Activated naive CD4-positive, alpha-beta T cell treated with anti-CD3 and anti-CD28 coated beads, Interleukin-2, amount 50 U/mL, for 72 hours (primary cell): ENCODE results near the gene TADA1. TPM values are rescaled to one million over a fixed set of nuclear protein-coding genes. Genes with fewer than 3 reads are reported as not detected.
"Not testable (repeated sequence)": the region's sequence is repeated elsewhere in the genome, so short reads cannot be mapped to it uniquely, and the experiment has no call there.

Experiments
- ATAC-seq, 2 donors: fragments of 150-1000 bp; cut with Tn5 transposase; 2 replicates each; pipeline ENCODE4 v1.10.0; 2021; ENCODE audit warnings: mild to moderate bottlenecking in 2 of 2, moderate library complexity in 2 of 2
- DNase-seq, 2 donors: peaks; one replicate each; pipeline ENCODE4 v3.0.0; 2021 to 2022; ENCODE audit warnings: low spot score in 2 of 2
- H3K27ac Mint-ChIP-seq, 2 donors: one replicate each; pipeline ENCODE4 v1.8.0; 2022; ENCODE audit warnings: mild to moderate bottlenecking in 2 of 2, mixed read lengths in 2 of 2
- H3K36me3 Mint-ChIP-seq, 2 donors: one replicate each; pipeline ENCODE4 v1.8.0; 2022; ENCODE audit warnings: mixed read lengths in 2 of 2
- H3K9me3 Mint-ChIP-seq, 2 donors: one replicate each; pipeline ENCODE4 v1.8.0; 2022; ENCODE audit warnings: mixed read lengths in 2 of 2
- total RNA-seq, 2 donors: library from RNA; stranded (reverse); gene quantifications; one replicate each; pipeline ENCODE4 v1.2.3, GENCODE V29; 2022

Gene TADA1
- total RNA-seq, 2 donors from 2014 or later: 13.6 to 23.6 TPM

- DNase-seq: no peak
- peaks cover 0 to 5% of the 10 kb centered on the region in 2 donors for H3K9me3 Mint-ChIP-seq
- peaks cover 26 to 27% of the 10 kb centered on the region in 2 donors for H3K36me3 Mint-ChIP-seq
- H3K27ac Mint-ChIP-seq: peak overlapping the region in 1 of 2 donors; percentile 63
- ATAC-seq: no peak
Measured at GRCh38 chr1:166836733-166837132, 39.3 kb downstream of the TADA1 start.

DNA sequence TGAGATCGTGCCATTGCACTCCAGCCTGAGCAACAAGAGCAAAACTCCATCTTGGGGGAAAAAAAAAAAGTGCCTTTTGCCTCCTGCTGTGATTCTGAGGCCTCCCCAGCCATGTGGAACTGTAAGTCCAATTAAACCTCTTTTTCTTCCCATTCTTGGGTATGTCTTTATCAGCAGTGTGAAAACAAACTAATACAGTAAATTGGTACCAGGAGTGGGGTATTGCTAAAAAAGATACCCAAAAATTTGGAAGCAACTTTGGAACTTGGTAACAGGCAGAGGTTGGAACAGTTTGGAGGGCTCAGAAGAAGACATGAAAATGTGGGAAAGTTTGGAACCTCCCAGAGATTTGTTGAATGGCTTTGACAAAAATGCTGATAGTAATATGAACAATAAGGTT lies 46.3 kb downstream of the TADA1 start:
- H3K36me3 Mint-ChIP-seq: peaks cover 17 to 21% of the 10 kb centered on the region in 2 donors
- DNase-seq, ATAC-seq, H3K27ac Mint-ChIP-seq: not testable (repeated sequence)
- H3K9me3 Mint-ChIP-seq: peaks cover 18 to 23% of the 10 kb centered on the region in 2 donors

DNA sequence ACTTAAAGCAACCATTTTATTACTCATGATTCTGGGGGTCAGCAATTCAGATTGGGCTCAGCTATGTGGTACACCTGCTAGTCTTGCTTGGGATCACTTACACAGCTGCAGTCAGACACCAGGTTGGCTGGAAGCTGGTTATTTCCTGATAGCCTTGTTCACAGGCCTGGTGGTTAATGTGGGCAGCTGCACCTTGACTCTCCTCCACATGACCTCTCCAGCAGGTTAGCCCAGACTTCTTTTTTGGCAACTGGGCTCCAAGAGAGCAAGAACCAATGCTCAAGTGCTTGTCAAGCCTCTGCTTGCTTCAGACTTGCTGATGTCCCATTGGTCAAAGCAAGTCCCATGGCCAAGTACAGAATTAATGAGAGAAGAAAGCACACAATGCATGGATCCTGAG lies 48.6 kb downstream of the TADA1 start:
- ATAC-seq (no peak), DNase-seq (no peak)
- H3K9me3 Mint-ChIP-seq: peaks cover 18 to 23% of the 10 kb centered on the region in 2 donors
- H3K36me3 Mint-ChIP-seq: peaks cover 17 to 21% of the 10 kb centered on the region in 2 donors
- H3K27ac Mint-ChIP-seq: no peak overlapping the region

DNA sequence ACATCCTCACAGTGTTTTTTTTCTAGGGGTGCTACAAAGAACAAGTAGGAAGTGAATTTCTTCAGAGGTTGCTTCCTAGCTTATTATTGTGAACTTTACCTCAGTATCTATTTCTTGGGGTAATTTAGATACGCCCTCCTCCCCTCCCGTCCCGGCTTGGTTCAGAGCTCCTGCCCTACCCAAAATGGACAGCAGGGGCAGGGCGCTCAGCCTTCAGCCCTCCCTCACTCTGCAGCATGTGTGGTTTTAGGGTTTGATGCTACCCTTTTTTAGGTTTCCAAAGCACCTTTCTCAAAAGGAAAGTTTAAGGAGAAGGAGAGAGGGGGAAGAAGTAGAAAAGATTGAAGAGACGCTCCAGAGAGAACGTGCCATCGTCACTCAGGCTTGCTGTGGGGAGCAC lies 53.7 kb downstream of the TADA1 start:
- no peak for ATAC-seq

DNA sequence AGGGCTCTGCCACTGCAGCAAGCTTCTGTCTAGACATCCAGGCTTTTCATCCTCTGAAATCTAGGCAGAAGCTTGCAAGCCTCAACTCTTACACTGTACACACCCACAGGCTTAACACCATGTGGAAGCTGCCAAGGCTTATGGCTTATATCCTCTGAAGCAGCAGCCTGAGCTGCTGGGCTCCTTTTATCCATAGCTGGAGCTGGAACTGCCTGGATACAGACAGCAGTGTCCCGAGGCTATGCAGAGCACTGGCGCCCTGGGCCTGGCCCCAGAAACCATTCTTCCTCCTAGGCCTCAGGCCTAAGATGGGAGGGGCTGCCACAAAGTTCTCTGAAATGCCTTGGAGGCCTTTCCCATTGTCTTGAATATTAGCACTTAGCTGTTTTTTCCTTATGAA lies 56.1 kb downstream of the TADA1 start:
- H3K9me3 Mint-ChIP-seq: peaks cover 7 to 9% of the 10 kb centered on the region in 2 donors
- no peak for DNase-seq
- no peak for ATAC-seq
- no peak overlapping the region for H3K27ac Mint-ChIP-seq
- H3K36me3 Mint-ChIP-seq: peaks cover 0 to 8% of the 10 kb centered on the region in 2 donors

More for the DNA sequence above, 53.7 kb downstream of the TADA1 start:
- Mint-ChIP-seq H3K36me3 (peaks cover 0 to 8% of the 10 kb centered on the region in 2 donors), H3K27ac (no peak overlapping the region), H3K9me3 (peaks cover 9 to 10% of the 10 kb centered on the region in 2 donors)
- no peak for DNase-seq

- ATAC-seq: no peak
- DNase-seq: no peak
- Mint-ChIP-seq H3K27ac (no peak overlapping the region), H3K36me3 (no peaks in the 10 kb centered on the region), H3K9me3 (peaks cover 0 to 3% of the 10 kb centered on the region in 2 donors)
Measured at GRCh38 chr1:166814611-166815010, 61.5 kb downstream of the TADA1 start.

DNA sequence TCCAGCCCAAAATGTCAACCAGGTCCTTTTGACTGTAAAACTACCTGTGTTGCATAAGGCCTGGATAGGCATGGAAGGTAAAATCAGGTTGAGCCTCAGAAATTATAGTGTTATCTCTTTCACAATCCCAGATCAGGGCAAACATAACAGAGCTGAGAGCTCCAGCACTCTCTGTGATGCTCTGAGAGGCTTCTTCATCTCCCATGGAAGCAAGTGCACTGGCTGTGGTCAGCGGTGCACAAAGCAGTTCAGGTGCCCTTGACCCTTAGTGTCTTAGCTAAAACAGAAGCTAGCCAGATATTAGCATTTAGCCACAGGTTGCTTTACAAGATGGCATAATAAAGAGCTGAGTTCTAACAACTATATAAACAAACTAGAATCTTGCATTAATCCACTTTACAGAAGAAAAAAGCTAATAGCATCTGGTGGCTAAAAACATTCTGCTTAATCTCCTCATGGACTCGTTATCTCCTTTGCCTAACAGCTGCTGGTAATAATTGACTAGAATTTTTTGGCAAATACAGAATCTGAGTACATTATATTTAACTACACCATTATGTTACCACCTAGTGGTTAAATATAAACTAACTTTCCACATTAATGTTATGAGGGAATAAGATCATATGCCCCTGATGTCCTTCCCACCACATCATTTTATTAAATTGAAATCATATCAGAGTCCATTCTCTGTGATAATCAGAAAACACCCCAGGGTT lies 62.4 kb downstream of the TADA1 start:
- no peaks in the 10 kb centered on the region for H3K9me3 Mint-ChIP-seq
- DNase-seq: no peak
- ATAC-seq: no peak
- no peak overlapping the region for H3K27ac Mint-ChIP-seq
- no peaks in the 10 kb centered on the region for H3K36me3 Mint-ChIP-seq

- no peak for DNase-seq
- Mint-ChIP-seq H3K36me3 (no peaks in the 10 kb centered on the region), H3K27ac (no peak overlapping the region), H3K9me3 (no peaks in the 10 kb centered on the region)
- no peak for ATAC-seq
Measured at GRCh38 chr1:166811691-166812090, 64.4 kb downstream of the TADA1 start.

DNA sequence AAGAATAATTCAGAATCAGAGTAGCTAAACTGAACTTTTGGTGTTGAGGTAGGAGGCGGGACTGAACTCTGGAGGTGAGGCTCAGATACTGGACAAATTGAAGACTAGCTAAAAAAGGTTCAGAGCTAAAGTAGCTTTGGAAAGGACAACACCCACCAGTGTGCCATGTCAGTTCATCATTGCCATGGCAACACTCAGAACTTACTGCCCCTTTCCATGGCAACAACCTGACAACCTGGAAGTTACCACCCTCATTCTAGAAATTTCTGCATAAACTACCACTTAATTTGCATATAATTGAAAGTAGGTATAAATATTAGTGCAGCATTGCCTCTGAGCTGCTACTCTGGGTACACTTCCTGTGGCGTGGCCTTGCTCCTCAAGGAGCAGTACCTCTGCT lies 67.1 kb downstream of the TADA1 start:
- Mint-ChIP-seq H3K27ac (no peak overlapping the region), H3K36me3 (no peaks in the 10 kb centered on the region), H3K9me3 (no peaks in the 10 kb centered on the region)
- ATAC-seq (no peak), DNase-seq (no peak)

Other genes starting within 250 kb of the TADA1 start
- gene POGK, start 36.8 kb downstream of the TADA1 start, total RNA-seq: 10 to 100 TPM; 32.3 to 43.0 TPM
- gene ILDR2, start 99.3 kb upstream of the TADA1 start, total RNA-seq: 10 to 100 TPM; 10.2 to 14.6 TPM
- not detected for gene MAEL, start 113.0 kb upstream of the TADA1 start, total RNA-seq
- under 1 TPM; 0.20 to 0.76 TPM for gene GPA33, start 214.1 kb upstream of the TADA1 start, total RNA-seq
- not detected for gene STYXL2, start 217.8 kb upstream of the TADA1 start, total RNA-seq